B cell (primary cell): ENCODE measurements around the gene CD247.

Source experiments
- CTCF ChIP-seq: fragments of 200-600 bp; IDR thresholded peaks from one replicate; pipeline ENCODE4 v1.8.0; 2022; ENCODE audit warnings: antibody characterized with exemption, mild to moderate bottlenecking
- EZH2 ChIP-seq: IDR thresholded peaks from 2 replicates; pipeline ENCODE4 v1.6.1; 2012; ENCODE audit warnings: borderline replicate concordance, low read depth, mild to moderate bottlenecking, moderate library complexity, low read length; ENCODE audit not compliant: insufficient read depth, poor library complexity, severe bottlenecking

GRCh38 chr1:167418391-167418790 is 99.9 kb downstream of the CD247 start:
- TF ChIP-seq CTCF: no peak
- TF ChIP-seq EZH2: no peak
